ENCODE measurements around the gene CARM1.

DNA sequence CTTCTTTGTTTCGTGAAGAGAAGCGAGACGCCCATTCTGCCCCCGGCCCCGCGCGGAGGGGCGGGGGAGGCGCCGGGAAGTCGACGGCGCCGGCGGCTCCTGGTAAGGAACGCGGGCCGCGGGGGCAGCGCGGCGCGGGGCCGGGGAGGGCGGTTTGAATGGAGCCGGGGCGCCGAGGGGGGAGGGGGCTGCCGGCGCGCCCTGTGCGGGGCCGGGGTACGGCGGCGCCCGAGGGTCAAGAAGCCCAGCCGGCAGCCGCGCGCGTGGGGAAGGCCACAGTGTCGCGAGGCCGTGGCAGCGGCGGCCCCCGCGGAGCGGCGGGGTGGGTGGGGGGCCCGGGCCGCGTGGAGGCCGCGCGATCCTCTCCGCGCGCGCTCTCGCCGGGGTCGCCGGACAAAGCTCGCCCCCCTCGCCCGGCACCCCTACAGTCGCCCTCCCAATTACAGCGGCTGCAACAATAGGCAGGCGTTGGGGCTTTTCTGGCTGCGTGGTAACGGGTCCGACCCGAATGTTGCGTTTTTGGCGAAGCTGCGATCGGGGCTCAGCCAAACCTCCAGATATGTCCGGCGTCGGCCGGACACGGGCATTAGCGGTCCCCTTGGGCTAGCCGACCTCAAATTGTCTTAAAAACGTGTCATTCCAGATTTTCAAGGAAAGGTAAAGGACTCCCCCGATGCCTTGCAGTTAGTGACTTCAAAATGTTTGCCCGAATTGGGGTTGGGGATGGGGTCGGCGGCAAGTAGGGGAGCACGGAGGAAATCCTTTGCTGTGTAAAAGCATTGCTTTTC lies 89.9 kb downstream of the CARM1 start:
- no peak for TF ChIP-seq POLR2A (IDR thresholded peaks at IDR 0.05)
- TF ChIP-seq, protein P1, sequence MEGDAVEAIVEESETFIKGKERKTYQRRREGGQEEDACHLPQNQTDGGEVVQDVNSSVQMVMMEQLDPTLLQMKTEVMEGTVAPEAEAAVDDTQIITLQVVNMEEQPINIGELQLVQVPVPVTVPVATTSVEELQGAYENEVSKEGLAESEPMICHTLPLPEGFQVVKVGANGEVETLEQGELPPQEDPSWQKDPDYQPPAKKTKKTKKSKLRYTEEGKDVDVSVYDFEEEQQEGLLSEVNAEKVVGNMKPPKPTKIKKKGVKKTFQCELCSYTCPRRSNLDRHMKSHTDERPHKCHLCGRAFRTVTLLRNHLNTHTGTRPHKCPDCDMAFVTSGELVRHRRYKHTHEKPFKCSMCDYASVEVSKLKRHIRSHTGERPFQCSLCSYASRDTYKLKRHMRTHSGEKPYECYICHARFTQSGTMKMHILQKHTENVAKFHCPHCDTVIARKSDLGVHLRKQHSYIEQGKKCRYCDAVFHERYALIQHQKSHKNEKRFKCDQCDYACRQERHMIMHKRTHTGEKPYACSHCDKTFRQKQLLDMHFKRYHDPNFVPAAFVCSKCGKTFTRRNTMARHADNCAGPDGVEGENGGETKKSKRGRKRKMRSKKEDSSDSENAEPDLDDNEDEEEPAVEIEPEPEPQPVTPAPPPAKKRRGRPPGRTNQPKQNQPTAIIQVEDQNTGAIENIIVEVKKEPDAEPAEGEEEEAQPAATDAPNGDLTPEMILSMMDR (IDR thresholded peaks at IDR 0.05): no peak

All from thyroid gland (tissue), 4 donors.